ENCODE data around the gene TBCD.

The TBCD gene

DNA sequence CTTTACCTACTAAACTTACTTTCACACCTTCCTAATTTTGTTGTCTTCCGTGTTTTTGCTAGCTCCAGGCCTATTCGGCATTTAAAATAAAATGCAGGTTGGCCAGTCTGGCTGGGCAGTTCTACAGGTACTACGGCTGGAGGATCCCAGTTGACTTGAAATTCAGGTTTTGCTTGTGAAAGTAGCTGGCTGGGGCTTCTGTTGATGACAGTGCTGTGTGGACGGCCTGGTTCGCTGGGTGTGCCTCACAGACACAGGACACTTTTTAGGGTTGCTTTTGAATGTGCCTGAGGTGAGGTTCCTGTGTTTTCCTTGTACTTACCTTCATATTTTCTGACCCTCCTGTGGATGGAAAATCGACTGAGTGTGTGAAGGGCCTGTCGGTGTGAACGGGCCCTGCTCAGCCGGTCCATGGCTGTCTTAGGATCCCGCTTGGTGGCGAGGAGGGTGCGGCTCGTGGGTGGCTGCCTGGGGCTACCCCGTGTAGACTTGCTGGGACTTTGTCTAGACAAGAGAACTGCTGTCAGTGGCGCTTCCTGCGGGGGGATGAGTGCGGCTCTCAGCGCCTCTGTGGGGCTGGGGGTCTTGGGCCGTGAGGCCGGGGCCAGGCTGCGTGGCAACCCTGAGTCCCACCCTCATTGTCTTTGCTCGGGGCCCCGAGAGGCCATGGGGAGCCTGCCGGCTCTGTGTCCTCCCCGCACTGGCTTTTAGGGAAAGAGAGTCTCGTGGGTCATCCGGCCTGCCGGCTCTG lies 106.7 kb downstream of the TBCD start:
- no peak for DNase-seq (ENCODE audit: low read depth)

- no peak for DNase-seq (ENCODE audit: low read depth)
Measured at GRCh38 chr17:82859431-82860403, 107.9 kb downstream of the TBCD start.

GRCh38 chr17:82860606-82861392 lies 108.9 kb downstream of the TBCD start:
- DNase-seq (ENCODE audit: low read depth): no peak

GRCh38 chr17:82861393-82861775 lies 109.5 kb downstream of the TBCD start:
- DNase-seq (ENCODE audit: low read depth): no peak

GRCh38 chr17:82862191-82862590 lies 110.3 kb downstream of the TBCD start:
- no peak for DNase-seq (ENCODE audit: low read depth)

- DNase-seq (ENCODE audit: low read depth): no peak
Measured at GRCh38 chr17:82862737-82863382, 111.0 kb downstream of the TBCD start.

- DNase-seq (ENCODE audit: low read depth): no peak
Measured at GRCh38 chr17:82863383-82863940, 111.6 kb downstream of the TBCD start.

DNA sequence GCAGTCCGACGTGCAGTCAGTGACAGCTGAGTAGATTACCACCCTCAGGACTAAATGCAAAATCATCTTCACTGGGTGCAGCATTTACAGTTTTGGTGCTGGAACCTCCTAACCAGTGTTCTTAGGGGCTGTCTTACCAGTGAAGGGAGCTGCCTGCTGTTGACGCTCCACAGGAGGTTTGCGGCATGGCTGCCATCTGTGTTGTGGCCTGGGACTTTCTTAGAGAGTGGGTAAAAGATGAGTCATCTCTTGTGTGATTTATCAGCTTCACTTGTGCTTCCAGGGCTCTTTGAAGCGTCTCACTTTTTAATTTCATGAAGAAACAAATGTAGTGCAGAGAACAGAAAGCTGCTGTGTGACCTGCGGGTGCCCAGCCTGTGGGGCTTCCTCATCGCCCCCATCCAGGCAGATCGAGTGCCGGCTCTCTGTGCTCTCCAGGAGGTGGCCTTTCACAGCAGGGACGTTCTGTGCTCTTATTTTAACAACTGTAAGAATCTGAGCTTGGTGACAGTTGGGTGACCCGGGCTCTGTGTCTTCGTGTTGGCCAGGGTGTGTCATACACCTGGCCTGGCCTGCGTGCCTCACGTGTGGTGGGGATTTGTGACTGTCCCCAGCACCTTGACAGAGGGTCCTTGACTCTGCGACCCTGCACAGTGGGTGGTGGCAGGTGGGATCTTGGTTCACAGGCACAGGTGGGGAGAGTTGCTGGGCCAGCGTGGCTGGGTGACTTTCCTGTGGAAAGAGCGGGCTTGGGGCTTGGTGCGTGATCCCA lies 112.3 kb downstream of the TBCD start:
- peak; percentile 35 for DNase-seq (ENCODE audit: low read depth)

DNA sequence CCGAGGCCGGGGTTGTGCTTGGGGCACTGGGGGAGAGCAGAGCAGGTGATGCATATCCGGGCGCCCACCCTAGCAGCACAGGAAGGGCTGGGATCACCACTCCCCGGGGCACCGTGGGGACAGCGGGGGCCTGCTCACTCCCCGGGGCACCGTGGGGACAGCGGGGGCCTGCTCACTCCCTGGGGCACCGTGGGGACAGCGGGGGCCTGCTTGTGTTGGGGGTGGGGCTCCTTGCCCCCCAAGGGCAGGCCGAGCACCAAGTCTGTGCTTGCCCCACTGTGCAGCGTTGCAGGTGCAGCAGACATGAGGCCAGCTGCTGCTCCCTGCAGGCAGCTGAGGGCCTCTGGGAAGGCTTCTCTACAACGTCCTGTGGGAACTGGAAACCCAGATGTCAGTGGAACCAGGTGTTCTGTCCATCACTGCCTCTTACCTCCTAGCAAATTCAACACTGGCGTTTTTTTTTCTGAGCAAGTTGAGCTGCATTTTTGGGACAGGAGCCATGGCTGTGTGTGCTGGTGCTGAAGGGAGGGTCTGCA lies 112.9 kb downstream of the TBCD start:
- no peak for DNase-seq (ENCODE audit: low read depth)

DNA sequence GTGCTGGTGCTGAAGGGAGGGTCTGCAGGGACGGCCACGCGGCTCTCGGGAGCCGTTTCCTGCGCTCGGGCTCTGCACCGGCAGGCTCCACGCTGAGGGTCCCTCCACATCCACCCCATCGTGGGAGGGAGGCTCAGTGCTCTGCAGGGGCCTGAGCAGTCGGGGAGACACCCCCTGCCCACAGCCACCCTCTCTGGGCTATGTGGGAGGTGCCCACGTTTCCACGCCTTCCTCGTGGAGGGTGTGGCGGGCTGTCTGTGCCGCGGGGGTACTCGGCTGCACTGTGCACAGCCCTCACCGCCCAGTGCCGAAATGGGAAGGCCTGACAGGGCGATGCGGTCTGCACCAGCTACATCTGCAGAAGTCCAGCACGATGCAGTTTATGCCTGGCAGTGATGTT lies 113.4 kb downstream of the TBCD start:
- DNase-seq (ENCODE audit: low read depth): no peak

DNA sequence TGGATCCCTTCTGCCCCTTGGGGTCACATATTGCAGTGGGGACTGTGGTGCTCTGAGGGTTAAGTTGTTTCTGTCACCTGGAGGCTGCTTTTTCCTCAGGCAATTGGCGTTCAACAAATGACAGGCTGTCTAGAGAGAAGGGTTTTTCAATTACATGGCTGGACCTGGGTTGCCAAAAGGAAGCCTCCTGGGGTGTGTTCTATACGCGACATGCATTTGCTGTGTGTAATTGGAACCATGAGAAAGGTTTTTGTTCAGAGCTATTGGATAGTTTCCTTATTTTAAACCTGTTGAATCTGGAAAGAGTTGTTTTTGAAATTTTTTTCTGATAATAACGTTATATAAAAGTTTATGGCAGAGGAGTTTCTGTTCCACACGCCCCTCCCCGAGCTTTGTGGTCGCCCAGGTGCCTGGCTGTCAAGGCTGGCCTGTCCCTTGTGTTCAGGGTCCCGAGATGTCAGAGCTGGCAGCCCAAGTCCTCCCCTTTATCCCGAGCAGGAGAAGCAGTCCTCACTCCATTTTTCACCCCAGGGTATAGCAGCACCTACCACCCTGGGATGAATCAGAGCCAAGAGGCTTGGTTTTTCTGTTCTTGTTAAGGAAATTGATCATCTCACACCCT lies 114.0 kb downstream of the TBCD start:
- no peak for DNase-seq (ENCODE audit: low read depth)

DNA sequence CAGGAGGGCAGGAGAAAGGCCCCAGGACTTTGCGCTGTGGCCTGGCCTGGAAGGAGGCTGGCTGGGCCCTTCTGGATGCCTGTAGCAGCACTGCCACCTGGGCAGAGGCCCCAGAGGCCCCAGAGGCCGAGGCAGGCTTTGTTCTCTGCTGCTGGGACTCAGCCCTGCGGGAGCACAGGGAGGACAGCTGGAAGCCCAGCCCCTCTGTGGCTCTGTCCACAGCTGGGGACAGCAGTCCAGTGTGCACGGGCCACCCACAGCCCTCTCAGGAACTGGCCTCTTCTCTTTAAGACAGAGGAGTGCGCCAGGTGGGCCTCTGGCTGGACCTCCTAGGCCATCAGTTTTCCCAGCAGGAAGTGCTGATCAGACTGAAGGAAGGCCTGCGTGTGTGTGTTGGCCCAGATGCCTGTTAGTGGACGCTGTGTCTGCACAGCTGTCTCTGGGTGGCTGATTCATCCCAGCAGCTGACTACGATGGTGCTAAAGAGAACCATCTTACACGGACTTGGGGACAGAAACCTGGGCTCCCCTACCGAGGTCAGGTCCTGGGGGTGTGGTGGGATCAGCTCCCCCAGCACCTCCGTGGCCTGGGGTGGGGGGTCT lies 114.8 kb downstream of the TBCD start:
- DNase-seq (ENCODE audit: low read depth): peak; percentile 64

- DNase-seq (ENCODE audit: low read depth): no peak
Measured at GRCh38 chr17:82867763-82868325, 116.0 kb downstream of the TBCD start.

DNA sequence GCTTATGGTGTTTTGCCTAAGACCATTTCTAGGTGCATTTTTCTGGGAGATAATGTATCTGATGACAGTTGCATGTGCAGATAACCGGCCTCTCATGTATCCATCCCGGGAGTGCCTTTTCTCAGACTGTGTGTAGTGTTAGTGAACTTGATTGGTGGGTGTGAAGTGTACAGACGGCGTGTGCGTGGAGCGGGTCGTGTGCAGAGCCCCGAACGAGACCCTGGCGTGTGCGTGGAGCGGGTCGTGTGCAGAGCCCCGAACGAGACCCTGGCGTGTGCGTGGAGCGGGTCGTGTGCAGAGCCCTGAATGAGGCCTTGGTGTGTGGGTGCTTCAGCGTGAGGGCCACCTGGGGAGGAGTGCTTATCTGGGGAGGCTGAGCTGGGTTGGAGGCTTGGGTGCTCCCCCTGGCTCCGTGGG lies 116.9 kb downstream of the TBCD start:
- DNase-seq (ENCODE audit: low read depth): no peak

GRCh38 chr17:82869536-82869935 lies 117.7 kb downstream of the TBCD start:
- no peak for DNase-seq (ENCODE audit: low read depth)

GRCh38 chr17:82870091-82870491 lies 118.2 kb downstream of the TBCD start:
- no peak for DNase-seq (ENCODE audit: low read depth)

- no peak for DNase-seq (ENCODE audit: low read depth)
Measured at GRCh38 chr17:82870541-82870940, 118.7 kb downstream of the TBCD start.

- no peak for DNase-seq (ENCODE audit: low read depth)
Measured at GRCh38 chr17:82871056-82871775, 119.4 kb downstream of the TBCD start.

Data from stromal cell of bone marrow (primary cell).